ENCODE measurements around the gene NECAB3.
"Not testable (repeated sequence)": the region's sequence is repeated elsewhere in the genome, so short reads cannot be mapped to it uniquely, and the experiment has no call there.

Gene NECAB3

DNA sequence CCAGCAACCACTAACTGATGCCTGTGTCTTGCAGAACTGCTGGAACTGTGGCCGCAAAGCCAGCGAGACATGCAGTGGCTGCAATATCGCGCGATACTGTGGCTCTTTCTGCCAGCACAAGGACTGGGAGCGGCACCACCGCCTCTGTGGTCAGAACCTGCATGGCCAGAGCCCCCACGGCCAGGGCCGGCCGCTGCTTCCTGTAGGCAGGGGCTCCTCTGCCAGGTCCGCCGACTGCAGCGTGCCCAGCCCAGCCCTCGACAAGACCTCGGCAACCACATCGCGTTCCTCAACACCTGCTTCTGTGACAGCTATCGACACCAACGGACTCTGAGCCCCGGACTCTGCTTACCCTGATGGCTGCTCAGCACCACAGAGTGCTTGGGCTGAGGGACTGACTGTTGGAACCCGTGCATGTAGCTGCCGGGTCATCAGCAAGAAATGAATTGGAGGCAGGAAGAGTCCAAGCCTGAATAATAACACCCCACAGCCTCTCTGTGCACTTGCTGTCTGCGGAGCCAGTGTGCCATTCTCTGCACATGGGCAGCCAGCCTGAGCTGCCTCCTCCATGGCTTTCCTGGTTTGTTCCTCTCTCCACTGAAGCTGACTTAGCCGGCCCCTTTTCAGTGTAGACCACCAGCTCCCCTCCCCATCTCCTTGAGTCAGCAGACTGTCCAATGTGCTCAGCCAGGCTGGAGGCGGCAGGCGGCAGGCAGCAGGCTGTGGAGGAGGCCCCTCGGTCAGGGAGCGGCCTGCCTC is 29.7 kb downstream of the NECAB3 start:
- no peak overlapping the region for H3K4me3 ChIP-seq (ENCODE audit: control insufficient read depth, low read depth, low read length)
- TF ChIP-seq, protein P1, sequence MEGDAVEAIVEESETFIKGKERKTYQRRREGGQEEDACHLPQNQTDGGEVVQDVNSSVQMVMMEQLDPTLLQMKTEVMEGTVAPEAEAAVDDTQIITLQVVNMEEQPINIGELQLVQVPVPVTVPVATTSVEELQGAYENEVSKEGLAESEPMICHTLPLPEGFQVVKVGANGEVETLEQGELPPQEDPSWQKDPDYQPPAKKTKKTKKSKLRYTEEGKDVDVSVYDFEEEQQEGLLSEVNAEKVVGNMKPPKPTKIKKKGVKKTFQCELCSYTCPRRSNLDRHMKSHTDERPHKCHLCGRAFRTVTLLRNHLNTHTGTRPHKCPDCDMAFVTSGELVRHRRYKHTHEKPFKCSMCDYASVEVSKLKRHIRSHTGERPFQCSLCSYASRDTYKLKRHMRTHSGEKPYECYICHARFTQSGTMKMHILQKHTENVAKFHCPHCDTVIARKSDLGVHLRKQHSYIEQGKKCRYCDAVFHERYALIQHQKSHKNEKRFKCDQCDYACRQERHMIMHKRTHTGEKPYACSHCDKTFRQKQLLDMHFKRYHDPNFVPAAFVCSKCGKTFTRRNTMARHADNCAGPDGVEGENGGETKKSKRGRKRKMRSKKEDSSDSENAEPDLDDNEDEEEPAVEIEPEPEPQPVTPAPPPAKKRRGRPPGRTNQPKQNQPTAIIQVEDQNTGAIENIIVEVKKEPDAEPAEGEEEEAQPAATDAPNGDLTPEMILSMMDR (conservative IDR thresholded peaks at IDR 0.05; ENCODE audit: control insufficient read depth, insufficient read depth, low read depth, low read length), result no peak
- no peak for DNase-seq (ENCODE audit: low read depth)

DNA sequence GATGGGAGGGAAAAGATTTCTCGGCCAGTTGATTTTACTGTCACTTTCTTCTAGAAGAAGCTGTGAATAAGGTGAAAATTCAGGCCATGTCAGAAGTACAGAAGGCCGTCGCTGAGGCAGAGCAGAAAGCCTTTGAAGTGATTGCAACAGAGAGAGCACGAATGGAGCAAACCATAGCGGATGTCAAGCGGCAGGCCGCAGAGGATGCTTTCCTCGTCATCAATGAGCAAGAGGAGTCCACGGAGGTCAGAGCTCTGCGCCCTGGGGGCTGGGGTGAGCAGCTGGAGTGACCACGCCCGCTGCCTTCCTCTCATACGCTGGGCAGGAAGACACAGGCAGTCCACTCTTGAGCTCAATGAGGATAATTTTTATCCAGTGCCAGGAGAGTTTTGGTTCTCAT is 33.9 kb downstream of the NECAB3 start:
- TF ChIP-seq, protein P1 (conservative IDR thresholded peaks at IDR 0.05; ENCODE audit: control insufficient read depth, insufficient read depth, low read depth, low read length), result no peak
- DNase-seq (ENCODE audit: low read depth), result no peak
- H3K4me3 ChIP-seq (ENCODE audit: control insufficient read depth, low read depth, low read length), result no peak overlapping the region

DNA sequence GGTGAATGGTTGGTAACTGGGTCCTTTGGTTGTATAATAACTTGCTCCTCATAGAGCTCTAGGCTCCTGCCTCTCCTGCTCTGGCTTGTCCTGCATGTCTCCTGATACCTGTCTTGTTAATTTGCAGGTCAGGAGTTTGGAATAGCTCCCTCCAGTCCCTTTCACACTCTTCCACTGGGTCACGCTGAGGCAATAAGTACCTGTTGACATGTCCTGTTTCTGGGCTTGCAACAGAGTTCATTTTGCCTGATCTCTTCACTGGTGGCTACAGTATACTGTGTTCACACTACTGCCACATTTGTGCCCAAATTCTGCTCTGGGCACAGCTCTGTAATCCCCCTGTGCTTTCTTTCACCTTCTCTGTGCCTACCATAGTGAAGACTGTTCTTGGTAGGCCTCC is 37.5 kb downstream of the NECAB3 start:
- H3K4me3 ChIP-seq (ENCODE audit: control insufficient read depth, low read depth, low read length), result no peak overlapping the region
- TF ChIP-seq, protein P1 (conservative IDR thresholded peaks at IDR 0.05; ENCODE audit: control insufficient read depth, insufficient read depth, low read depth, low read length), result no peak
- no peak for DNase-seq (ENCODE audit: low read depth)

DNA sequence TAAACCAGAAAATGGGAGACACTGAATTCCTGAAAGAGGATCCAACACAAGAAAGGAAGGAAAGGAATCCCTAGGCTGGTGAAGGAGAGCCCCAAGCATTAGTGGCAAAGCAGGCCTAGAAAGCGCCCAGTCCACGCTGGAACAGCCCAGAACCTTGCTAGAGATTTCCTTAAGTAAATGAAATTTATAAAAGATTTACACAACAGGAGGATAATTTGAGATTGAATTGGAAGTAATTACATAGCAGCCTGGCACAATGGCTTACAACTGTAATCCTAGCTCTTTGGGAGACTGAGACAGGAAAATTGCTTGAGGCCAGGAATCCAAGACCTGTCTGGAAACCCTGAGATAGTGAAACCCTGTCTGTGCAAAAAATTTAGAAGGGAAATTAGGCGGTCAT is 38.9 kb downstream of the NECAB3 start:
- DNase-seq (ENCODE audit: low read depth), result no peak
- TF ChIP-seq, protein P1 (conservative IDR thresholded peaks at IDR 0.05; ENCODE audit: control insufficient read depth, insufficient read depth, low read depth, low read length), result no peak
- H3K4me3 ChIP-seq (ENCODE audit: control insufficient read depth, low read depth, low read length), result no peak overlapping the region

DNA sequence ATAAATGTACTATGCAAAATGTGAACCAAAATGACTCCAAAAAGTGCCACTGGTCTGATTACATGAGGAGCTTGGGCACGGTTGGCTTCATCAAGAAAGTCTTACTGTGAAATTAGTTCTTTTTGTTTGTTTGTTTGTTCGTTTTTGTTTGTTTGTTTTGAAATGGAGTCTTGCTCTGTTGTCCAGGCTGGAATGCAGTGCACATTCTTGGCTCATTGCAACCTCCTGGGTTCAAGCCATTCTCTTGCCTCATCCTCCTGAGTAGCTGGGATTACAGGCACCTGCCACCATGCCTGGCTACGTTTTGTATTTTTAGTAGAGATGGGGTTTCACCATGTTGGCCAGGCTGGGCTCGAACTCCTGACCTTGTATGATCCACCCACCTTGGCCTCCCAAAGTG is 42.3 kb downstream of the NECAB3 start:
- DNase-seq (ENCODE audit: low read depth), result not testable (repeated sequence)

DNA sequence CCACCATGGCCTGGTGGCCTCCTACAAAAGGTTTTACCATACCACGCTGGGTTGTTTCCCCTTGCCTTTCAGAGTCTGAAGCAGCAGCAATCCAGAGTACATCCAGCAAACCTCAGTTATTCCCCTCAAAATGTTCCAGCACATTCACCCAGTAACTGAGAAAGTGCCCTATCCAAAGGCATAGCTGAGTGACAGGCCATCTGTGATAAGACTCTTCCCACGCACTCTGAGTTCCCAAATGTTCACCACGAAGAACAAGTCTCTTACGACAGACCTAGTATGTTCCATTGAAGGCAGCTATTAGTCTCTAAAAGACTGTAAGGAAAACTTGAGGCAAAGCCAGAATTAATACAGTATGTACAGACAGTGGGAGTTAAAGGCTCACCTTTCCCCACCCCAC is 43.7 kb downstream of the NECAB3 start:
- no peak overlapping the region for H3K4me3 ChIP-seq (ENCODE audit: control insufficient read depth, low read depth, low read length)
- TF ChIP-seq, protein P1 (conservative IDR thresholded peaks at IDR 0.05; ENCODE audit: control insufficient read depth, insufficient read depth, low read depth, low read length), result no peak
- no peak for DNase-seq (ENCODE audit: low read depth)

More for the DNA sequence above, 42.3 kb downstream of the NECAB3 start:
- not testable (repeated sequence) for H3K4me3 ChIP-seq (ENCODE audit: control insufficient read depth, low read depth, low read length)

DNA sequence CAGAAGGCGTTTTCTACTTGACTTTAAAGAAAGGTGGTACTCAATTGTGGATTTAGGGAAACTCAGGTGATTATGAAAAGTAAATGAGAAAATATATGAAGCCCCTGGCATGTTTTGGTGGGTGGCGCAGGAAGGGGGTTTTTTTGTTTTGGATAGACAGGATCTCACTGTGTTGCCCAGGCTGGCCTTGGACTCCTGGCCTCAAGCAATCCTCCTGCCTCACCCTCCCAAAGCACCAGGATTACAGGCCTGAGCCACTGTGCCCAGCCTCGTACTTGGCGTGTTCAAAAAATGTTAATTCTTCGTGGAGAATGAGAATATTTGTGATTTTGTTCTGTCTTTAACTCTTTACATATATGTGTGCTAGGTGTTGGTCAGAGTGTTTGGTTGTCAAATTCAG is 44.2 kb downstream of the NECAB3 start:
- no peak for DNase-seq (ENCODE audit: low read depth)
- no peak overlapping the region for H3K4me3 ChIP-seq (ENCODE audit: control insufficient read depth, low read depth, low read length)
- TF ChIP-seq, protein P1 (conservative IDR thresholded peaks at IDR 0.05; ENCODE audit: control insufficient read depth, insufficient read depth, low read depth, low read length), result no peak

All from fibroblast of mammary gland (primary cell).